KOPT-K1 (cell line): ENCODE results near the gene TIMM17A.
"Not testable (repeated sequence)": the region's sequence is repeated elsewhere in the genome, so short reads cannot be mapped to it uniquely, and the experiment has no call there.

Experiments used
- H3K27ac ChIP-seq: fragments of 200-600 bp; sonication (generic); 2 replicates; pipeline ENCODE4 v1.5.1; 2016; ENCODE audit warnings: antibody characterized with exemption, mild to moderate bottlenecking, low read depth, low read length; ENCODE audit not compliant: poor library complexity, severe bottlenecking
- H3K36me3 ChIP-seq: fragments of 200-600 bp; sonication (generic); 2 replicates; pipeline ENCODE4 v1.5.1; 2017; ENCODE audit warnings: antibody characterized with exemption, mild to moderate bottlenecking, low read length, moderate library complexity; ENCODE audit not compliant: insufficient read depth
- H3K9me3 ChIP-seq: fragments of 200-600 bp; sonication (generic); 2 replicates; pipeline ENCODE4 v1.5.1; 2017; ENCODE audit warnings: antibody characterized with exemption, low read length, mild to moderate bottlenecking; ENCODE audit not compliant: insufficient read depth, poor library complexity, severe bottlenecking

The TIMM17A gene

DNA sequence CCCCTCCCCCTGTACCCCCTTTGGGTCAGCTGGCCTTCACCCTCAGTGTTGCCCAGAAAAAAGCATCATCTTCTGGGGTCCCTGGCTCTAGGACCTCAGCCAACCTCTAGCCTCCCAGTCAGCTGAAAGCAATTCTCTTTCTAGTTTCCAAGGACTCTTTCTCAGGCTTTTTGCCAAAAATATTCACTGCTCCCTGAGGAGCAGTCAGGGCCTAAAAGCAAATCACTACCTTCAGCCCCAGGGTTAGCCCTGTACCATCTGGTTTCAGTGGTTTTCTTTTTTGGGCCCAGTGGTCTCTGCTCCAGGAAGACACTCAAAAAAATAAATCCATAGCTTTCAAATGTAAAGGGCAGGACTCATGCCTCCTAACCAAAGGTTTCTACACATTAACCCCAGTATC is 5.8 kb upstream of the TIMM17A start:
- H3K9me3 ChIP-seq = no peaks in the 10 kb centered on the region
- H3K36me3 ChIP-seq = no peaks in the 10 kb centered on the region
- H3K27ac ChIP-seq = no peak overlapping the region

DNA sequence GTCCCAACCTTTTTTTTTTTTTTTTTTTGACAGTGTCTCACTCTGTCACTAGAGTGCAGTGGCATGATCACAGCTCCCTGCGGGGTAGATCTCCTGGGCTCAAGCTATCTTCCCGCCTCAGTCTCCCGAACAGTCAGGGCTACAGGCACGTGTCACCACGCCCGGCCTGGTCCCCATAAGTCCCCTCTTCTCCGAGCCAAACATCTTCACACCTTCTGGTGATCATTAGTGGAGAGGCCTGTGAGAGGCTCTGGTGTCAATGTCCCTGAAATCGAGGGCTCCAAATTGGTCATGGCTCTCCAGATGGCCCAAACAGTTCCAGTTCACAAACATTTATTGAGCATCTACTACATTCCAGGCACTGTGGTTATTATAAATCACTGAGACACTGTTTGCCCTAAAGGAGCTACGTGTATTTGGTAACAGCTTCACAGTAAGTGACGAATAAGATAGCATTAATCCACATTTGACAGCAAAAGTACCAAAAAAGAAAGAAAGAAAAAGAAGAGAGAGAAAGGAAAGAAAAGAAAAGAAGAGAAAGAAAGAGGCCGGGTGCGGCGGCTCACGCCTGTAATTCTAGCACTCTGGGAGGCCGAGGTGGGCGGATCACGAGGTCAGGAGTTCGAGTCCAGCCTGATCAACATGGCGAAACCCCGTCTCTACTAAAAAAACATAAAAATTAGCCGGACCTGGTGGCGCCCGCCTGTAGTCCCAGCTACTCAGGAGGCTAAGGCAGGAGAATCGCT is 867 bp upstream of the TIMM17A start:
- H3K36me3 ChIP-seq = peaks cover 25% of the 10 kb centered on the region
- H3K27ac ChIP-seq = peak overlapping the region; percentile 79

DNA sequence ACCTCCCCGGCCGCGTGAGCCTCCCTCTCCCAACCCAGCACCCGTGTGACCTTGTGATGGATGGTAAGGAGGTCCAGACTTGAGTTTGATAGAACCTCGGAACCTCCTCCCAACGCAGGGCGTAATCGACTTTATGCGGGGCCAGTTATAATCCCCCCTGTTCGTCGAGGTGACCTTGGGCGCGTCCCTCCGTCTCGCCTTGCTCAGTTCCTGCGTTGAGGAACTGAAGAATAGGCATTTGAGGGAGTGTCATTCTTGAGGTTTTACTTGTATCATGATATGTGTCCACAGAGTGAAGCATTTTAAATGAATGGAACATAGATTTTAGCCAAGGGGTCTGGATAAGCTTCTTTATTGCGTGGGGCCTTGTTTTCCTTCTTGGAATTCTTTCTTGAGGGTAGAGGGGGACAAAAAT is 433 bp downstream of the TIMM17A start:
- Histone ChIP-seq H3K36me3 (peaks cover 33% of the 10 kb centered on the region), H3K27ac (peak overlapping the region; percentile 79), H3K9me3 (no peaks in the 10 kb centered on the region)

More for the DNA sequence above, 867 bp upstream of the TIMM17A start:
- H3K9me3 ChIP-seq = no peaks in the 10 kb centered on the region

DNA sequence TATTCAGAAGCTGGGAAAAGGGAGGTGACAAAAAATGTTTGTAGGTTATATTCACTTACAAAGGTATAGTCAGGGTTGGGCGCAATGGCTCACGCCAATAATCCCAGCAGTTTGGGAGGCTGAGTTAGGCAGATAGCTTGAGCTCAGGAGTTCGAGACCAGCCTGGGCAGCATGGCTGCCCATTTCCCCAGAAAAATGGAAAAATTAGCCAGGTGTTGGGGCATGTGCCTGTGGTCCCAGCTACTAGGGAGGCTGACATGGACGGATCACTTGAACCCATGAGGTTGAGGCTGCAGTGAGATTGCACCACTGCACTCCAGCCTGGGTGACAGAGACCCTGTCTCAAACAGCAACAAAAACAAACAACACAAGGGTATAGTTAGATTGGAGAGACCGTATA is 3.0 kb downstream of the TIMM17A start:
- no peaks in the 10 kb centered on the region for H3K9me3 ChIP-seq
- no peak overlapping the region for H3K27ac ChIP-seq
- H3K36me3 ChIP-seq = peaks cover 59% of the 10 kb centered on the region

DNA sequence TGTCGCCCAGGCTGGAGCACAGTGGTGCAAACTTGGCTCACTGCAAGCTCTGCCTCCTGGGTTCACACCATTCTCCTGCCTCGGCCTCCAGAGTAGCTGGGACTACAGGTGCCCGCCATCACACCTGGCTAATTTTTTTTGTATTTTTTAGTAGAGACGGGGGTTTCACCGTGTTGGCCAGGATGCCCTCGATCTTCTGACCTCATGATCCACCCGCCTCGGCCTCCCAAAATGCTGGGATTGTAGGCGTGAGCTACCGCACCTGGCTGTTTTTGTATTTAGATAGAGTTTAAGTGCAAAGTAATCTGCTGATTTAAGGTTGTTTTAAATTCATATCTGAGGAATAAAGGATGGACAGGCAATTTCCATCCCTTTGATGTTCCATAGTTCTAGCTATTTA is 7.1 kb downstream of the TIMM17A start:
- H3K36me3 ChIP-seq = peaks cover 93% of the 10 kb centered on the region
- not testable (repeated sequence) for H3K27ac ChIP-seq, H3K9me3 ChIP-seq

DNA sequence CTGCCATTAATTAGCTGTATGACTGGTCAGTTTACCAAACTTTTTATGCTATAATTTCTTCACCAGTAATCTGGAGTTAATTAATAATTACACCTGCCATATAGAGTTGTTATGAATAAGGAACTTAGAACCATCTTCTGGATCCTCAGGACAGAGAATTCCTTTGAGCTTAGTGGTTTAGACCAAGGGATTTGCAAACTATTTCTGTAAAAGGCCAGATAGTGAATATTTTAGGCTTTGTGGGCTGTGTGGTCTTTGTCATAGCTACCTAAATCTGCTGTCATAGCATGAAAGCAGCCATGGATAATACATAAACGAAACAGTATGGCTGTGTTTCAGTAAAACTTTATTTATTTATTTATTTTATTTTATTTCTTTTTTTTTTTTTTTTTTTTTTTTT is 9.0 kb downstream of the TIMM17A start:
- Histone ChIP-seq H3K27ac (no peak overlapping the region), H3K36me3 (peaks cover 93% of the 10 kb centered on the region), H3K9me3 (no peaks in the 10 kb centered on the region)

DNA sequence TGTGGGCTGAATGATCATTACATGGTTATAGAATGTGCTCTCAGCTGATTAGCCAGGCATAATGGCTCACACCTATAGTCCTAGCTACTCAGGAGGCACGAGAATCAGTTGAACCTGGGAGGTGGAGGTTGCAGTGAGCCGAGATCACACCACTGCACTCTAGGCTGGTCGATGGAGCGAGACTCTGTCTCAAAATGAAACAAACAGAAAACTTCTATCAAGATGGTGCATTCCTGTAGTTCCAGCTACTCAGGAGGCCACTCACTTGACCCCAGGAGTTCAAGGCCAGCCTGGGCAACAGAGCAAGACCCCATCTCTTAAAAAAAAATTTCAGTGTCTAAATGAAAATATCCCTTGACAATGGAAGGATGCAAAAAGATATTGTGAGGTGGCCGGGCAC is 10.9 kb downstream of the TIMM17A start:
- peaks cover 98% of the 10 kb centered on the region for H3K36me3 ChIP-seq
- H3K27ac ChIP-seq = no peak overlapping the region
- no peaks in the 10 kb centered on the region for H3K9me3 ChIP-seq

DNA sequence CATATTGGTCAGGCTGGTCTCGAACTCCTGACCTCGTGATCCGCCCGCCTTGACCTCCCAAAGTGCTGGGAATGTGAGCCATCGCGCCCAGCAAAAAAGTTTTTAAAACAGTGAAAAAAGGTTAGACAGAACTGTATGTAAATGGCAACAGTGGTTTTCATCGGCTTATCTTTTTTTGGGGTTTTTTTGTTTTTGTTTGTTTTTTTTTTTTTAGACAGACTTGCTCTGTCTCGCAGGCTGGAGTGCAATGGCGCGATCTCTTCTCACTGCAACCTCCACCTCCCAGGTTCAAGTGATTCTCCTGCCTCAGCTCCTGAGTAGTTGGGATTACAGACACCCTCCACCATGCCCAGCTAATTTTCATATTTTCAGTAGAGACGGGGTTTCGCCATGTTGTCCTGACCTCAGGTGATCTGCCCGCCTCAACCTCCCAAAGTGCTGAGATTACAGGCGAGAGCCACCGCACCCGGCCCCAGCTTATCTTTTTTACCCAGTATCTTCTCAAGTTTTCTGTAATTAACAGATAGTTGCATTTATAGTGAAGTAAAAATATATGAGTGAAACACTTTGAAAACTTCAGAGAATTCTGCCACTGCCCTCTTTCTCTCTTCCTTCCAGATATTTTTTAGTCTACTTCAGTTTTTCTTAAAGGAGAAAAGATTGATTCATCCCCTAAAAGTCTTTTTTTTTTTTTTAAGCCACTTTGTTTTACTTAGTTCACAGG is 13.1 kb downstream of the TIMM17A start:
- no peaks in the 10 kb centered on the region for H3K9me3 ChIP-seq
- H3K36me3 ChIP-seq = peaks cover 78% of the 10 kb centered on the region

DNA sequence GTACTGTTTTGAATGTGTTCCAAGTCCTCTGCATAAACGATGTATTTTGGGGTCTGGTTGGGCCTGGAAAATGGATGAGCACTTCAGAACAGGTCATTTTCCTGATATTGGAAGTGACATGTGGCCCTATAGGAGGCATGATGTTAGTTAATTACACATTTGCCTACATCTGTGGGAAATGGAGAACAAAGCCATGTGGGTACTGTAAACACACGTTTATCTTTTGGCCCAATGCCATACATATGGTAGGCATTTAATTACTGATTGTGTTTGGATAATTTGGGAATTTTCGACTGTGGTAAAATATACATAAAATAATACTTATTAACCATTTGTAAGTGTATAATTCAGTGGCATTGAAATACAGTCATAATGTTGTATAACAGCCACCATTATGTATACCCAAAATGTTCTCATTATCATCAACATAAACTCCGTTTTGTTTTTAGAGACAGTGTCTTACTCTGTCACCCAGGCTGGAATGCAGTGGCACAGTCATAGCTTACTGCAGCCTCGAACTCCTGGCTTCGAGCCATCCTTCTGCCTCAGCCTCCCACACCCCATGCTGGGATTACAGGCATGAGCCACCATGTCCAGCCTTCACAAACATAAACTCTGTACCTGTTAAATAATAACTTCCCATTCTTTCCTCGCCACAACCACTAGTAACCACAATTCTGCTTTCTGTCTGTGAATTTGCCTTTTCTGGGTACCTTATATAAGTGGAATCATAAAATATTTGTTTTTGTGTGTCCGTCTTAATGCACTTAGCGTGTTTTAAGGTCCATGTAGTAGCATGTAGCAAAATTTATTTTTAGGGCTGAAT is 15.2 kb downstream of the TIMM17A start:
- H3K9me3 ChIP-seq = no peaks in the 10 kb centered on the region
- H3K27ac ChIP-seq = no peak overlapping the region
- H3K36me3 ChIP-seq = peaks cover 57% of the 10 kb centered on the region

More for the DNA sequence above, 13.1 kb downstream of the TIMM17A start:
- no peak overlapping the region for H3K27ac ChIP-seq

DNA sequence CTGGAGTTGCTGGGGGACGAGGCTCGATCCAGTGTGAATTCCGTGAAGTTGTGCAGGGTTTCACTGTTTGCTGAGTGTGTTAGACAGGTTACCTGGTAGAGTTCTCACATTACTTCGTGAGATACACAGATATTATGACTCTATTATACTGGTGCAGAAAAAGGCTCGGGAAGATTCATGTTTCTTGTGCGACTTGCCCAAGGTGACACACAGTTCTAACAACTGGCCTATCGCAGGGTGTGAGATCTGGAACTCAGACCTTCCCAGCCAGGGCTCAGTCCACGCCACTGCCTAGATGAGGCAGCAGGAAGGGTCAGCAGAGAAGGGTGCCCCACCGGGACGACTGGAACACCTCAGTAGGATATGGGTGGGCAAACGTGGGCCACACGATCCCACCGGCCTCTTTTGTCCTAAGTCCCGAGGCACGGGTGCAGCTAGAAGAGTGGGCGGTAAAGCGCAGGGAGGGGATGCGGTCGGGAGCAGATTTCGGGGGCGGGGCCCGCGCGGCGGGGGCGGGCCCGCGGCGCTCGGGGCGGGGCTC is 26.8 kb downstream of the TIMM17A start:
- Histone ChIP-seq H3K27ac (peak overlapping the region; percentile 5), H3K9me3 (no peaks in the 10 kb centered on the region), H3K36me3 (no peaks in the 10 kb centered on the region)

DNA sequence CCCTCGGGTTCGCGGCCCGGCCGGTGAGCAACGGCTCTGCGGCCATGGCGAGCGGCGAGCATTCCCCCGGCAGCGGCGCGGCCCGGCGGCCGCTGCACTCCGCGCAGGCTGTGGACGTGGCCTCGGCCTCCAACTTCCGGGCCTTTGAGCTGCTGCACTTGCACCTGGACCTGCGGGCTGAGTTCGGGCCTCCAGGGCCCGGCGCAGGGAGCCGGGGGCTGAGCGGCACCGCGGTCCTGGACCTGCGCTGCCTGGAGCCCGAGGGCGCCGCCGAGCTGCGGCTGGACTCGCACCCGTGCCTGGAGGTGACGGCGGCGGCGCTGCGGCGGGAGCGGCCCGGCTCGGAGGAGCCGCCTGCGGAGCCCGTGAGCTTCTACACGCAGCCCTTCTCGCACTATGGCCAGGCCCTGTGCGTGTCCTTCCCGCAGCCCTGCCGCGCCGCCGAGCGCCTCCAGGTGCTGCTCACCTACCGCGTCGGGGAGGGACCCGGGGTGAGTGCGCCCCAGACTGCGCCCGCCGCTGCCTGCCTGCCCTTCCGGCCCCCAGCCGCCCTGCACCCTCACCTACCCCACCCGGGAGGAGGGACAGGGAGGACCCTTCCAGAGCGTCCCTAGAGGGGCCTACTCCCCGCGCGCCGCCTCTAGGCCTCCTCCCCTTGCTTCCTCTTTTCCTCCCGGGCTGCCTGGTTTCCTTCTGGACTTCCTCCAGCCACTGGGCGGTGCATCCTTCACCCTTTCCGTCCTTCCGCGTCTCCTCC is 27.5 kb downstream of the TIMM17A start, which contains the start of gene RNPEP:
Gene RNPEP, plus strand, starts transcription at position 26 of the 757 bp plus-strand sequence. Its CDS starts 19 bp downstream, at position 45.
- Histone ChIP-seq H3K27ac (peak within 1 kb of the TSS; percentile 5), H3K9me3 (no peaks in the 10 kb centered on the region)

DNA sequence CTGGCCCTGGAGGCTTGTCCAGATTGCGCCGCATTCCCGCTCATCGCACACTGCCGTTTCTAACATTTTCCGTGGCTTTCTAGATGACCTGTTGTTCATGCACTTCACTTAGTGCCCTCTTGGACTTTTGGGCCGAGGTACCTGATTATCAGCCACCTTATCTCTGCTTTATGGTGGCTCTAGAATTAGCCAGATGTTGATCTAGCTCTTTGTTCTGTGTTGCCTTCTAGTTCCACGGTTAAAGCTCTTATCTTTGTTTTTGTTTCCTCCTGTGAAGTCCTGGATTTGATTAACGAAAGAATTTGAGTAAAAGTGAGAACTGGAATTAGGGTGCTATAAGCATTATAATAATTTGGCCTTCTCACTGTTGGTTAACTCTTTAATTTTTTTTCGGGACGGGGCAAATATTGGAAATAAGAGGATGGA is 28.1 kb downstream of the TIMM17A start:
- H3K36me3 ChIP-seq = no peaks in the 10 kb centered on the region
- H3K27ac ChIP-seq = peak overlapping the region; percentile 5
- H3K9me3 ChIP-seq = no peaks in the 10 kb centered on the region

More for the DNA sequence above, 27.5 kb downstream of the TIMM17A start, which contains the start of gene RNPEP:
- H3K36me3 ChIP-seq = no peaks in the 10 kb centered on the region

DNA sequence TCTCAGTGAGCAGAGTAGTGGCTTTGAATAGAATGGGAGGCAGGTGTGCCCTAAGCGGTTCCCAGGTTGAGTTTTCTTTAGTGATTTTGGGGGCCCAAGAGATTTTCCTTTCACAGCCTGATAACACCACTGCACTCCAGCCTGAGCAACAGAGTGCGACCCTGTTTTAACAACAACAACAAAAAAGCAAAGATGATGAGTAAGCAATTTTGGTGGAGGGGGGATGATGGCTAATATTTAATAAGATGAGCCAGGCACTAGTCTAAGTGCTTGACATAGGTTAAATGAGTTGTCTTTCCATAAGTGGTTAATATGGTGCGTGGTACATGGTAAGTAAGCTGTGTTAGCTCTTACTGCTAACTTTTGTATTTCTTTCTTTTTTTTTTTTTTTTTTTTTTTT is 29.1 kb downstream of the TIMM17A start:
- H3K9me3 ChIP-seq = no peaks in the 10 kb centered on the region
- H3K27ac ChIP-seq = no peak overlapping the region
- H3K36me3 ChIP-seq = peaks cover 4% of the 10 kb centered on the region; the same call in 1 of the 2 replicates

DNA sequence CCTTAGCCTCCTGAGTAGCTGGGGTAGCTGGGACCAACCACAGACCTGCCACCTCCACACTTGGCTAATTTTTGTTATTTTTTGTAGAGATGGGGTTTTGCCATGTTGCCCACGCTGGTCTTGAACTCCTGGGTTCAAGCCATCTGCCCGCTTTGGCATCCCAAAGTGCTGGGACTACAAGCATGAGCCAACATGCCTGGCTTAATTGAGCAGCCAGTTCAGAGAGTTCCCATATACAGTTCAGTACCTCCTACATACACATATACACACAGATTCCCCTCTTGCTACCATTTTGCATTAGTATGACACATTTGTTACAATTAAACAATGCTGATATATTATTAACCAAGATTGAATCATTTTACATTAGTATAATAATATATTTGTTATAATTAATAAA is 30.1 kb downstream of the TIMM17A start:
- Histone ChIP-seq H3K27ac (no peak overlapping the region), H3K36me3 (peaks cover 8% of the 10 kb centered on the region; the same call in 1 of the 2 replicates), H3K9me3 (no peaks in the 10 kb centered on the region)
